ENCODE results near the gene TTC4.

- TF ChIP-seq BHLHE40 (IDR thresholded peaks at IDR 0.05; ENCODE audit: borderline replicate concordance) (no peak), TARDBP (IDR thresholded peaks at IDR 0.05) (no peak), FOXA1 (IDR thresholded peaks at IDR 0.05) (no peak), ARNT (IDR thresholded peaks at IDR 0.05) (no peak), FOXM1 (IDR thresholded peaks at IDR 0.05; ENCODE audit: borderline replicate concordance) (no peak), HDGF (IDR thresholded peaks at IDR 0.05; ENCODE audit: borderline replicate concordance) (no peak), FOXK2 (IDR thresholded peaks at IDR 0.05) (no peak), SP1 (IDR thresholded peaks at IDR 0.05) (no peak)
Observed at GRCh38 chr1:54667797-54668196, 47.9 kb upstream of the TTC4 start.
